Measurements from ENCODE around the gene S100G.

The S100G gene

GRCh38 chrX:16664074-16664473 lies 14.1 kb downstream of the S100G start:
- H3K4me3 ChIP-seq (ENCODE audit: low read length), result no peak overlapping the region
- TF ChIP-seq ZNF274 (IDR thresholded peaks at IDR 0.05; ENCODE audit: low read depth, low read length), result no peak

GRCh38 chrX:16664626-16665025 lies 14.7 kb downstream of the S100G start:
- no peak for TF ChIP-seq ZNF274 (IDR thresholded peaks at IDR 0.05; ENCODE audit: low read depth, low read length)
- H3K4me3 ChIP-seq (ENCODE audit: low read length), result no peak overlapping the region

DNA sequence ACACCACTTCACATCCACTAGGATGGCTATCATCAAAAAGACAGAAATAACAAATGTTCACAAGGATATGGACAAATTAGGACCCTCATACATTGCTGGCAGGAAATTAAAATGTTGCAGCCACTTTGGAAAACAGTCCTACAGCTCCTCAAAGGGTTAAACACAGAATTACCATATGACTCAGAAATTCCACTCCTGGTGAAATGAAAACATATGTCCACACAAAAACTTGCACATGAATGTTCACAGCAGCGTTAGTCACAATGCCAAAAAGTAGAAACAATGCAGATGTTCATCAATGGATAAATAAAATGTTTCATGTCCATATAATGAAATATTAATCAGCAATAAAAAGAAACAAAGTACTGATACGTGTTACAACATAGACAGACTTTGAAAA lies 15.1 kb downstream of the S100G start:
- H3K4me3 ChIP-seq (ENCODE audit: low read length), result no peak overlapping the region
- no peak for TF ChIP-seq ZNF274 (IDR thresholded peaks at IDR 0.05; ENCODE audit: low read depth, low read length)

GRCh38 chrX:16666541-16666940 lies 16.6 kb downstream of the S100G start:
- H3K4me3 ChIP-seq (ENCODE audit: low read length), result no peak overlapping the region
- TF ChIP-seq ZNF274 (IDR thresholded peaks at IDR 0.05; ENCODE audit: low read depth, low read length), result no peak

DNA sequence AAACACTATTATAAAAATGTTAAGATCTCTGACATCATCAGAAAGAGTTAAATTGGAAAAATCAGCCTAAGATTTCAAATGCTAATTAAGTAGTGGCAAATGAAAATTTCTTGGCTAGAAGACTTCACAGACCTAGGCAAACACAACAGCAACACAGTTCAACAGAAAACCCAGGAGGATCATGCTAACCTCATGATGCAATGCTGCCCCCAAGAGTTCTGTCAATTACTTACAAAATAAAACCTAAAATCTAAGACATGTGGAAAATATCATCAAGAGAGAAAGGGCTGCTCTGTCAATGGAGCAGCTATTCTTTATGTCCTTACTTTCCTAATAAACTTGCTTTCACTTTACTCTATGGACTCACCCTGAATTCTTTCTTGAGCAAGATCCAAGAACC lies 21.0 kb downstream of the S100G start:
- no peak overlapping the region for H3K4me3 ChIP-seq (ENCODE audit: low read length)
- no peak for TF ChIP-seq ZNF274 (IDR thresholded peaks at IDR 0.05; ENCODE audit: low read depth, low read length)

GRCh38 chrX:16678689-16679088 lies 28.7 kb downstream of the S100G start:
- no peak overlapping the region for H3K4me3 ChIP-seq (ENCODE audit: low read length)
- TF ChIP-seq ZNF274 (IDR thresholded peaks at IDR 0.05; ENCODE audit: low read depth, low read length), result no peak

DNA sequence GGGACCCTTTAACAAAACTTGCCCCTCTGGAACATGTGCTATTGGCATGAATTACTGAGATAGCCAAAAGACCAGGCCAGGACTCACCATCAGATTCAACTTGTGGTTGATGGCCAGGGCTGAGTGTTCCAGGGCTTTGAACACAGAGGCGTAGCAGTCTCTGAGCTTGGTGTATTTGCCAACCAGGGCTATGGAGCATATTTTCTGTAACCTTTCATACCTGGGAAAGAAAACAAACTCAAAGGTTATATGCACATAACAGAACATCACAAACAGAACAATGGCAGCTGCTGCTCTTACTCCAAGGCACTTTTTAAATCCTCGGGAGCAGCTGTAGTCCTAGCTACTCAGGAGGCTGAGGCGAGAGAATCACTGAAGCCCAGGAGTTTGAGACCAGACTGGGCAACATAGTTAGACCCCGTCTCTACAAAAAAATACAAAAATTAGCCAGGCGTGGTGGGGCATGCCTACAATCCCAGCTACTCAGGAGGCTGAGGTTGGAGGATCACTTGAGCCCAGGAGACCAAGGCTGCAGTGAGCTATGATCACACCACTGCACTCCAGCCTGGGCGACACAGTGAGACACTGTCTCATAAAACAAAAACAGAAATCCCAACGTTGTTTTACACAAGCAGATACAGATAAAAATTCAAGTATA lies 33.2 kb downstream of the S100G start:
- no peak for TF ChIP-seq ZNF274 (IDR thresholded peaks at IDR 0.05; ENCODE audit: low read depth, low read length)
- no peak overlapping the region for H3K4me3 ChIP-seq (ENCODE audit: low read length)

DNA sequence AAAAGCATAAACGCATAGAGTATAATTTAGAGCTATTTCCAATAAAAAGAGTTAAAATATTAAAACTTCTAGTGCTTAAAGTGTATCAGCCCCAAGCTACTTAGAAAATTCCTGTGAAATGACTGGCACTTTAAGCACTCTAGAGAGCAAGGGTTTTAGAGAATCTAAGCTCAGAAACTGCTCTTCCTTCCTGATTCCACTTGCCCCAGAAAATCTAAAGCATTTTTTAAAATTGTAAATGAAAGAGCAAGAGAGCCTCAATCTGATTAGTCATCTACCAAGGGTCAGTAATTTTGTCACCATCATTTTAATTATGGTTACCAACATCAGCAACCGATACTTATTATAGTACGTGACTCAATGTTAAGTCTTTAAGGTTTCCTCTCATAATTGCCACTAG lies 37.6 kb downstream of the S100G start:
- no peak for TF ChIP-seq ZNF274 (IDR thresholded peaks at IDR 0.05; ENCODE audit: low read depth, low read length)
- H3K4me3 ChIP-seq (ENCODE audit: low read length), result no peak overlapping the region

DNA sequence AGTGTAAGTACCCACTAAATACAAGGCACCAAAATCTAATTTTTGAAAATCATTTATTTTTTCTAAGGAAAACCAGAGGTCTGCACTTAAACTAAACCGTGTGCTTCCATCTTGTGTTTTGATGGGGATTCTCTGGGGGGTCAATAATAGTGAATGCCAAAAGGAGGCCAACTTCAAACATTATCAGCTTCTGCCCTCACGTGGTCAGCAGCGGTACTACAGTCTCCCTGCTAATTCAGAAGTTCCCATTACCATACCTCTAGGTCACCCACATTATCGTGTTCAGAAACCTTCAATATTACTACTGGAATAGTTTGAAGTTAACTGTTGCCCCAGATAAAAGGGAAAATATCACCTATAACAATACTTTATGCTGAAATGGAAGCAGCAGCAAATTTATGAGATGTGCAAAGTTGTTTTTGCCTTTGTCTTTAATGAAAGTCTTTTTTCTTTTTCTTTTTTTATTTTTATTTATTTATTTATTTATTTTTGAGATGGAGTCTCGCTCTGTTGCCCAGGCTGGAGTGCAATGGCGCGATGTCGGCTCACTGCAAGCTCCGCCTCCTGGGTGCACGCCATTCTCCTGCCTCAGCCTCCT lies 45.2 kb downstream of the S100G start:
- TF ChIP-seq ZNF274 (IDR thresholded peaks at IDR 0.05; ENCODE audit: low read depth, low read length), result no peak
- H3K4me3 ChIP-seq (ENCODE audit: low read length), result no peak overlapping the region

DNA sequence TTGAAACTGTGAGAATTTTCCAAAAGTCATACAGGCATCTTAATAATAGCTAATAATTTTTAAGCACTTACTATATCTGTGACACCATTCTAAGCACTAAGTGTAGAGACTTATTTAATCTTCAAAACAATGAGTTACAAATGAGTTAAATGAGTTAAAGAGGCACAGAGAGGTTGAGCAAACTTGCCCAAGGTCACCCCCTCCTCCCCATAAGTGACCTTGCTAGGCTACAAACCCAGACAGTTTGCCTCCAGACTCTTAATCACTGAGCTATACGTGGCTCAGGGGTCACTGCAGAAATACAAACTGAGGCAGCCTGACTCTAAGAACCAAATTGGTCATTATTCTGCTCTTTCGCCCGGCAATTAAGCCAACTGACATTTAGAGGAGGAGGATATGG lies 47.0 kb downstream of the S100G start:
- no peak overlapping the region for H3K4me3 ChIP-seq (ENCODE audit: low read length)
- no peak for TF ChIP-seq ZNF274 (IDR thresholded peaks at IDR 0.05; ENCODE audit: low read depth, low read length)

DNA sequence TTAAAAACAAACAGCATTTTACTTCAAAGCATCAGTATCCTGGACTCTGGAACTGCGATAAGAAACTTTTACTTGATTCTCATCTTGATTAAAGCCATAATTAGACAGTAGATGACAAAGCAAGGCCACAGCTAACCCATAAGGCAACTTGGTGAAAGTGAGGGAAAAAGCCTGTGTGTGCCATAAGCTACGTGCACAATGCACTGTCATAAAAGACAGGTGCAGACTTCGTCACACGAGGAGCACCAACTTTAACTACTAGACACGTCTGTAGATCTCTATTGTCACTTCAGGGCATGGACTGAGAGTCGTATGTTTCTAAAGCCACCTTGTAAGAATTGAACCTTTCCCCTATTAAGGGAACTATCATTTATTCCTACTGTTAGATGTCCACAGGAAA lies 49.4 kb downstream of the S100G start:
- no peak for TF ChIP-seq ZNF274 (IDR thresholded peaks at IDR 0.05; ENCODE audit: low read depth, low read length)
- no peak overlapping the region for H3K4me3 ChIP-seq (ENCODE audit: low read length)

- TF ChIP-seq ZNF274 (IDR thresholded peaks at IDR 0.05; ENCODE audit: low read depth, low read length), result no peak
- no peak overlapping the region for H3K4me3 ChIP-seq (ENCODE audit: low read length)
Measured at GRCh38 chrX:16700734-16701133, 50.8 kb downstream of the S100G start.

GRCh38 chrX:16702700-16703599 lies 53.0 kb downstream of the S100G start:
- no peak overlapping the region for H3K4me3 ChIP-seq (ENCODE audit: low read length)
- TF ChIP-seq ZNF274 (IDR thresholded peaks at IDR 0.05; ENCODE audit: low read depth, low read length), result no peak

All from GM08714 (cell line).